HG02870 (cell line): ENCODE measurements around the gene ADAD2.
"Not testable (repeated sequence)": the region's sequence is repeated elsewhere in the genome, so short reads cannot be mapped to it uniquely, and the experiment has no call there.

Experiments used
- ATAC-seq: cut with Tn5 transposase; IDR thresholded peaks from one replicate; pipeline ENCODE4 v1.9.1; 2021; ENCODE audit warnings: mild to moderate bottlenecking, moderate library complexity; ENCODE audit not compliant: unreplicated experiment

The ADAD2 gene

DNA sequence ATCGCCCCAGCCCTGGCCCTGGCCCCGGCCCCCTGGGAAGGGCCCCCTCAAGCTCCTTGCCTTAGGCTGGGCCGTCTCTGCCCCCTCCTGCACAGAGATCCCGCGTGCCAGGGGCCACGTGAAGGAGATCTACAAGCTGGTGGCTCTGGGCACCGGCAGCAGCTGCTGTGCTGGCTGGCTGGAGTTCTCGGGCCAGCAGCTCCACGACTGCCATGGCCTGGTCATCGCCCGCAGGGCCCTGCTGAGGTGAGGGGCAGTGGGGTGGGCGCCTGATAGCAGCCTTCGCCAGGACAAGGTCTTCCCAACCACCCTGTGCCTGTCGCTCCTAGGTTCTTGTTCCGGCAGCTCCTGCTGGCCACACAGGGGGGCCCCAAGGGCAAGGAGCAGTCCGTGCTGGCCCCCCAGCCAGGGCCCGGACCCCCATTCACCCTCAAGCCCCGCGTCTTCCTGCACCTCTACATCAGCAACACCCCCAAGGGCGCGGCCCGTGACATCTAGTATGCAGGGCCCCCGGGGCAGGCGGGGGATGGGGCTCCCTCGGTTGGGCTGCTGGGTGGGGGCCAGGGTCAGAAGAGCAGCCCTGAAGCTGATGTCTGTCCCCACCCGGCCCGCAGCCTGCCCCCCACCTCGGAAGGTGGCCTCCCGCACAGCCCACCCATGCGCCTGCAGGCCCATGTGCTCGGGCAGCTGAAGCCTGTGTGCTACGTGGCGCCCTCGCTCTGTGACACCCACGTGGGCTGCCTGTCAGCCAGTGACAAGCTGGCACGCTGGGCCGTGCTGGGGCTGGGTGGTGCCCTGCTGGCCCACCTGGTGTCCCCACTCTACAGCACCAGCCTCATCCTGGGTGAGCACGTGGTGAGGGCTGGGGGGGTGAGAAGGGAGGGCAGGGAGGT, 4.5 kb downstream of the ADAD2 start:
- no peak for ATAC-seq

GRCh38 chr16:84196101-84196500, 5.1 kb downstream of the ADAD2 start:
- ATAC-seq, result no peak

GRCh38 chr16:84196727-84197394, 5.9 kb downstream of the ADAD2 start:
- no peak for ATAC-seq

DNA sequence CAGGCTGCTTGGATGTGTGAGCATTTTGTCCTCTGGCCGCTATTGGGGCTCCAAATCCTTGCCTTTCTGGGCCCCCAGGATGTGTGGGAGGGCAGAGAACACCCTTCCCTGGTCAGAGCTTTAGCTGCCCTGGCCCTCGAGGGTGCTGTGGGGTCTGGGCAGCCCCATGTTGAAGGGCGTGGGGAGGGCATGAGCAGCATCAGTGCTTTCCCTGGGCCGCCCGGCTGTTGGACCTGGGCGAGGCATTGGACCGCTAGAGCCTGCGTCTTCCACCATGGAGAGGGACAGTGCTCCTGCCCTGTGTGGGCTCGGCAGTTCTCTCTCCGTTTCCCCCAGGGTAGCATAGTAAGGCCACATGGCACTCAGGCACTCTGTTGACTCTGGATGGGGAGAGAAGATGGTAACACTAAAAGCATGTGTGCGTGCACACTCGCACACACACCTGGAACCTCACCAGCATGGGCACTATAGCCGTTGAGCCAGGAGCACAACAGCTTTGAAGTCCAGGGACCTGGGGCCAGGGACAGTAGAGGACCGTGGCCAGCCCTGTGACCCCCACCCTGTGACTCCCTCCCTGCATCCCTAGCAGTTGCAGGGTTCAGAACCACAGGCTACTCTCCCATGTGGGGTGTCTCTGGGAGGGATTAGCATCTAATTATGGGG, 6.6 kb downstream of the ADAD2 start:
- no peak for ATAC-seq

GRCh38 chr16:84198401-84198800, 7.4 kb downstream of the ADAD2 start:
- ATAC-seq, result no peak

DNA sequence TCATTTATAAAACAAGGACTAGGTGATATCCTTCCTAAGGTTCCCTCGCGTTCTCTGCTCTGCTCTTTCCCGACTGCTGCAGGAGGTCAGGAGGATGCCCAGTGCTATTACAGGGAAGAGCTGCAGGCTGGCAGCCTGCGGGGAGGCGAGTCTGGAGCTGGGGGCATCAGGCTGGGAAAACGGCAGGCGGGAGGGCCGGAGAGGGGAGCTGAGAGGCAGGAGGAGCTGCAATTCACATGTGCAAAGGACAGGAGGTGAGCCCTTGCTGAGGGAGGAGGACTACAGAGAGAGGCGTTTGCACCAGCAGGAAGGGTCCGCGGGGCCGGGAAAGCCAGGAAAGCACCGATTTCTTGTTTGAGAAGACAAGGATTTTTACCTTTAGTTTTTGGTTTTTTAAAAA, 8.1 kb downstream of the ADAD2 start:
- ATAC-seq, result no peak

DNA sequence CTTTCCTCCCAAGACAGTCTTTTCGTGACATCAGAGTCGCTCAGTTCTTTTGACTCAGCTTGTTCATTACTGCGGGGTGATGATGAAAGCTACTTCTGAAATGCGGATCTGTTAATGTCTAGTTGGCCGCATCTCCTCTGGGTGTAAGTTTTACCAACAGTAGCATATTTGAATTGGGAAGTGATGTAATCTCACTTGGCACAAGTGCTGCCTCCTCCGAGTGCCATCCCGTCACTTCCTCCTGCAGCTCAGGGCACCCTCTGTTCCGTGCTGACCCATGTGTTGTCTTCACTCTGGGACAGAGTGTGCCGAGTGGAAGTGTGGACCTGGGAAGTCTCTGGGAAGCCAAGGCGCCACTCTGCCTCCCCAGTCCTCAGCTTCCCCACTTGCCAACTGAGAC, 8.9 kb downstream of the ADAD2 start:
- no peak for ATAC-seq

- ATAC-seq, result not testable (repeated sequence)
These were observed 13.6 kb downstream of the ADAD2 start for GRCh38 chr16:84204551-84204950.

- not testable (repeated sequence) for ATAC-seq
These were observed 14.2 kb downstream of the ADAD2 start for GRCh38 chr16:84205123-84205522.

- ATAC-seq, result no peak
These were observed 15.2 kb downstream of the ADAD2 start for GRCh38 chr16:84205976-84206691.

DNA sequence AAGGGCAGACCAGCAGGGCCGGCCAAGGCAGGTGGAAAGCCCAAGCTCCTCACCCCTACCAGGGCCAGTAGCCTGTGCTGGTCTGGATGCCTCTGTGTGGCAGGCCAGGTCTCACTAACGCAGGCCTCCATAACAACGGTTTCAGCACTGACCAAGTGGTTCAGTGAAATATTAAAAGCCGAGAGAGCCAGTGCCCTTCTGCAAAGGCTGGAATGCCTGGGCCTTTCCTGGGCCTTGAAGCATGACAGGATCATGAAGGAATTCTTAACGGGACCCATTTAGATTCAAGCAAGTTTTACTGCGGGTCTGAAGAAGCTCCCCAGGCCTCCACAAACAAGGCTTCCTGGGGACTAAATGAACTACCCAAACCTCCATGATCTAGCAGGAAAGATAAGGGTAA, 16.3 kb downstream of the ADAD2 start:
- no peak for ATAC-seq

DNA sequence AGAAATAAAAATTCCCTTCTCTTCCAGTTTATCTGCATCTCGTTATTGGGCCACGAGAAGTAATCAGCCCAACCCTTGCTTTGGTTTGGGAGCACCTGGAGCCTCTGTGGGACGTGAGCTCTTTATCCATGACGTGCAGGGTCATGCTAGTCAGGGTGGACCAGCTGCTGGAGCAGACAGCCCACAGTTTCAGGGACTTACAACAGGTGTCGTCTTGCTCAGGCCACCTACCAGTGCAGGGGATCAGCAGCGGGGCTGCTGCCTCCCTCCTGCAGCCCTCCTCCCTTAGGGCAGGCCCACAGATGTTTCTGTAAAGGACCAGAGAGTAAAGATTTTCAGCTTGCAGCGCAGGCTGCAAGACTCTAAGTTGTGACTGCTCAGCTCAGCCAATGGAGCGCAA, 16.9 kb downstream of the ADAD2 start:
- no peak for ATAC-seq

DNA sequence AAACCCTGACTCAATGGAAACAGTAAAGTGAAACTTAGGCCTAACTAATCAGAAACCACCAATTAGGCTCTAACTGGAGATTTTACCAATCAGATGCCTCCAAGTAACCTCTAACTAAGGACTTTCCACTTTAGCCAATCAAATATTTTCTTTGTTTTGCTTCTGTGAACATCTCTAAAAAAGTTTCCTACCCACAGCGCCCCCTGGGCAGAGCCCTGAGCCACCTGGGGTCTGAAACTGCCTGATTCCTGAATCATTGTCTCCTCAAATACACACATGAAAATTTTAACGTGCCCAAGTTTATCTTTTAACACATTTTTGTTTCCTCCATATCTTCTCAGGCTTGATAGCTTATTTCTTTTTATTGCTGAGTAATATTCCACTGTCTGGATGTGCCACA, 19.0 kb downstream of the ADAD2 start:
- no peak for ATAC-seq

DNA sequence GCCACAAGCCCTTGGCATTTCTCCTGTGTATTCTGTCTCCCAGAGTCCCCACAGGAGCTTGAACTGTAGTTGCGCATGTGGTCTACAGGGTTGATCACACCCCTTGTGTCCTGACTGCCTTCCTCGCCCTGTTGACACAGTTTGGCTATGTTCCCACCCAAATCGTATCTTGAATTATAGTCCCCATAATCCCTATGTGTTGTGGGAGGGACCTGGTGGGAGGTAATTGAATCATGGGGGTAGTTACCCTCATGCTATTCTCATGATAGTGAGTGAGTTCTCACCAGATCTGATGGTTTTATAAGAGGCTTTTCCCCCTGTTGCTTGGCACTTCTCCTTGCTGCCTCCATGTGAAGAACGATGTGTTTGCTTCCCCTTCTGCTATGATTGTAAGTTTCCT, 21.2 kb downstream of the ADAD2 start:
- ATAC-seq, result no peak

GRCh38 chr16:84212631-84213030, 21.7 kb downstream of the ADAD2 start:
- no peak for ATAC-seq

DNA sequence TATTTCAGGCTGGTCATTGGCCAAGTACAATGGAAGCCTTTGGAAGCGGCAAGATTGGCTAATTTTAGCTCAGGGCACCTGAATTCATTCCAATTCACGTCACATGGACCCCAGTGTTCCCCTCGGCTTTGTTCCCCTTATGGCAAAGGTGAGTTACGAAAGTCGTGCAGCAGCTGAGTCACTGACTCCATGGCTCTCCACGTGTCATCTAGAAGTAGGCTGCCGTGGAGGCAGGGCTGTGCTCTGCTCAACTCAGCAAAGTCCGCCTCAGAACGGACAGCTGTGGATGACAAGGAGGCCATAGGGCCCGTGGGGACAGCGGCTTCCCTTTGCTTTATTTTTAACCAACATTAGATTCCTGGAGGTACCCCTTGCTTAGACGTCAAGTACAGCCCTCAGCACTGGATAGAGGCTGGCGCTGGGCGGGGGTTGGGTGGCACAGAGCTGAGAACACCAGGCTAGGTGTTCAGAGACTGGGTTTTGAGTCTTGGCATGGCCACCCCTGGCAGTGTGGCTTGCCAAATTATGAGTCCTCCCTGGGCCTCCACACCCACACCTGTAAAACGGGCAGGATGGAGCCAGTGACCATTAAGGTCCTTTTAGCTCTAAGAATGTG, 23.6 kb downstream of the ADAD2 start:
- ATAC-seq, result no peak

DNA sequence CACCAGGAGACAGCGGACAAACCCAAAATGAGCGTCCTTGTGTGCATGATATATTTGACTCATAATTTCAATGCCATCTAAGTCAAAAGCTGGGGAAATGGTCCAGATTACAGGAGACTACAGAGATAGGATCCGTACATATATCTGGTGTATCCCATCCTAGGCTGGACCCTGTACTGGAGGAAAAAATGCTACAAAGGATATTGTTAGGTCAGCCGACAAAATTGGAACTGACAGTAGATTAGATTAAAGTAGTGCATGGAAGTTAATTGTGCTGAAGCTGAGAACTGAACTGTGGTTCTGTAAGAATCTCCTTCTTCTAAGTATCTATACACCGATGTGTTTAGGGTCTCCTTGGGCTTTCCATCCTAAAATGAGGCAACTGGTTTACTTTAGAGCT, 24.6 kb downstream of the ADAD2 start:
- ATAC-seq, result no peak

GRCh38 chr16:84216144-84216543, 25.2 kb downstream of the ADAD2 start:
- not testable (repeated sequence) for ATAC-seq

- ATAC-seq, result no peak
These were observed 27.3 kb downstream of the ADAD2 start for GRCh38 chr16:84218176-84218823.

DNA sequence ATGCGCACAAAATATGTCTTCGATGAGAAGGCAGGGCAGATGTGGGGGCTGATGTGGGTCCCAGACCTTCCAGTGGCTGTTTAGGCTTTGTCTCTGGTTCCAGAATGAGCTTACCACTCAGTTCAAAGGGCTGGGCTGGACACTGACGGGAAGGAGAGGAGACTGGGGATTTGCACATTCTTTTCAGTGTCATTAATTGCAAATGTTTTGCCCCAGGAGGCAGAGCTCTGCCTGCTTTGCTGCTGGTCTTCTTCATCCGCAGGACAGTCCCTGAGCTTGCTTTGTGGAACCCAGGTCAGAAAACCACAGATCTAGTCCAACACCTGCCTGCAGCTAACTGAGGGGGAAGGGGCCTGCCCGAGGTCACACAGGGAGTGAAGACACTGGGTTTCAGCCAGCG, 28.0 kb downstream of the ADAD2 start:
- no peak for ATAC-seq
